Ectodermal cell (in vitro differentiated cells): ENCODE results near the gene TMOD3.
"Not testable (repeated sequence)": the region's sequence is repeated elsewhere in the genome, so short reads cannot be mapped to it uniquely, and the experiment has no call there.

ENCODE experiments used
- H3K27ac ChIP-seq: 2 replicates; pipeline ENCODE4 v1.7.0; 2013; ENCODE audit warnings: mild to moderate bottlenecking, low read depth, low read length; ENCODE audit not compliant: insufficient read depth, poor library complexity, severe bottlenecking
- H3K27me3 ChIP-seq: 2 replicates; pipeline ENCODE4 v1.7.0; 2013; ENCODE audit warnings: mild to moderate bottlenecking, low read length; ENCODE audit not compliant: insufficient read depth, control insufficient read depth, poor library complexity, severe bottlenecking
- H3K36me3 ChIP-seq: one replicate; pipeline ENCODE4 v1.7.0; 2013; ENCODE audit warnings: low read length; ENCODE audit not compliant: control insufficient read depth, insufficient read depth
- H3K4me1 ChIP-seq: one replicate; pipeline ENCODE4 v1.7.0; 2013; ENCODE audit warnings: low read length; ENCODE audit not compliant: control insufficient read depth, insufficient read depth
- H3K4me3 ChIP-seq: 2 replicates; pipeline ENCODE4 v1.7.0; 2013; ENCODE audit warnings: low read depth, low read length, control low read depth; ENCODE audit not compliant: insufficient read depth
- H3K9me3 ChIP-seq: 2 replicates; pipeline ENCODE4 v1.7.0; 2013; ENCODE audit warnings: mild to moderate bottlenecking, low read length, moderate library complexity; ENCODE audit not compliant: control insufficient read depth
- WGBS, 2 experiments: methylation state at CpG; one replicate each; pipeline ENCODE4 v1.1.7; 2013; ENCODE audit warnings: missing lambda C conversion rate in 2 of 2; 5-methylcytosine and 5-hydroxymethylcytosine counted together

Gene TMOD3

DNA sequence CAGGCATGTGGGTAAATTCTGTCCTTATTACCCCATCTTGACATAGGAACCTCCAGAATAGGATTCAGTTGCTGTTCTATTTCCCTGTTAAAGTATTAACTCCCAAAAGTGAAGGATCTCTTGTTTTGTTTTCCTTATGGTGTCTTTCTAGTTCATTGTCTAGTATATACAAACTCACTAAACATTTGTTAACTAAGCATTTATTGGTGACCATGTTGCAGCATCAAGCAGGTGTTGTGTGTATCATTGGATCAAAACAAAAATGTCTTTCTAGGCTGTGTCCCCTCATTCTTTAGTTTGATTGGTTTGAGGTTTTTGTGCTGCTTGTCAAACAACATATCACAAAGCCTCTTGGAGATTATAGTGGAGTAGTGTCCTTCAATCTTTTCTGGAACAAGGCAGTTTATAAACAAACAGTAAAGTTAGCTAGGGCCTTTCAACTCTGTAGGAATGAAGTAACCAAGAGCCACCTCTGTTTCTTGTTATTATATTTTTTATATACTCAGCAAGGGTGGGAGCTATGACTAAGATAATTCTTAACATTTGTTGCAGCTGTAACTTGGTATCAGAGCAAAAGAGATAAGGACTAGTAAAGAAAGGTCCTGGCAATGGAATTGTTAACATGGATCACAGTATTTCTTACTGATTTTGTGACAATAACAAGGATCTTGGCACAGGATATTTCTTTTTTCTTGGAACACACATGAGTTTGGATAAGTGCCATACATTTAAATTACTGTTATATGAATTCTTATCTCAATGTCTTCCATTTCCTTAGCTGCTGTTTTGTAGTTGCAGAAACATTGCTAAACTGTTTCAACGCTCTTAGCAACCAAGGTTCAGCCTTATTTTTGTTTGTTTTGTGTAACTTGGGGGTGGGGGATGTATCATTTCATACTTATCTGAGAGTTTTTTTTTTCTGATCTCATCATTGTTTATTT, 49.3 kb downstream of the TMOD3 start:
- 100% methylated on average over 1 of the region's 1 CpG; no CpG with 5 or more reads in 1 of the 2 experiments for whole genome bisulfite sequencing, 2 experiments
- no peaks in the 10 kb centered on the region for H3K9me3 ChIP-seq
- H3K27me3 ChIP-seq = no peaks in the 10 kb centered on the region
- H3K27ac ChIP-seq = no peak overlapping the region
- H3K36me3 ChIP-seq = peaks cover 5% of the 10 kb centered on the region
- no peak overlapping the region for H3K4me3 ChIP-seq
- H3K4me1 ChIP-seq = peaks cover under 1% of the 10 kb centered on the region

DNA sequence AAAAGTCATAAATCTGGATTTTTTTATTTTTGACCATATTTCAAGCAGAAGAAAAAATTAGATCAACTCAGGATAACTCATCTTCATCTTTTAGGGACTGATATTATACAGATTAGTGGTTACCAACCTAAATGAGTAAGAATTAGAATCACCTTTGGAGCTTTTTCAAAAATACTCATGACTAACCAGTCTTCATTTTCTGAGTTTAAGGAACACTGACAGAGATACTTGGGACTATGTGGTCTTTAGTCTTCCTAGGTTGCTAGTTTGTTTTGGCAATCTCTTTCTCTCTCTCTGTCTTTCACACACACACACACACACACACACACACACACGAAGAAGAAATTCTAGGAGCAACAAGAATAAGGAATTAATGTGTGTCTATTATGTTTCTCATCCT, 50.1 kb downstream of the TMOD3 start:
- H3K27ac ChIP-seq = no peak overlapping the region

GRCh38 chr15:51883271-51883837, 53.9 kb downstream of the TMOD3 start:
- no peaks in the 10 kb centered on the region for H3K9me3 ChIP-seq
- H3K4me3 ChIP-seq = no peak overlapping the region
- WGBS, 2 experiments = 96% methylated on average over 2 of the region's 2 CpGs
- H3K4me1 ChIP-seq = peaks cover 11% of the 10 kb centered on the region
- no peak overlapping the region for H3K27ac ChIP-seq
- no peaks in the 10 kb centered on the region for H3K27me3 ChIP-seq
- H3K36me3 ChIP-seq = no peaks in the 10 kb centered on the region

More for the DNA sequence above, 50.1 kb downstream of the TMOD3 start:
- WGBS, 2 experiments = no CpG with 5 or more reads among the region's 1 CpG
- H3K4me3 ChIP-seq = no peak overlapping the region
- peaks cover 9% of the 10 kb centered on the region for H3K4me1 ChIP-seq
- peaks cover 5% of the 10 kb centered on the region for H3K36me3 ChIP-seq
- H3K9me3 ChIP-seq = no peaks in the 10 kb centered on the region
- H3K27me3 ChIP-seq = no peaks in the 10 kb centered on the region

DNA sequence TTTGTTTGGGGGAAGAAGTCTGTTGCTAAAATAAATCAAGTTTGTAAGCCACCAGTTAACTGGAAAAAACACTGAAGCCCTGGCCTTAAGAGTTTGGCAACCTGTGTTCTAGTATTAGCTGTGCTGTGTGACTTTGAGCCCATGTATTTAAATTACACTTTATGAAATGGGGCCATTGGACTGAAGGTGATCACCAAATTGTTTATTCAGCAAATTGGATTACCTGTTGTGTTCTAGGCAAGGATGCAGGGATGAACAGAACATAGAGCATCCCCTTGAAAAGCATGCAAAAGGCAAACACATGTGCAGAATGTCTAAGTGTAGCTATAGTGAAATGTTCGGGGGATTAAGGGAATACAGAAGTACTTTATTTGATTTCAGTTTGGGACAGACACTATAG, 54.6 kb downstream of the TMOD3 start:
- 100% methylated on average over 1 of the region's 1 CpG for WGBS, 2 experiments
- Histone ChIP-seq H3K27me3 (no peaks in the 10 kb centered on the region), H3K27ac (peak overlapping the region; percentile 18), H3K9me3 (no peaks in the 10 kb centered on the region), H3K4me1 (peaks cover 11% of the 10 kb centered on the region), H3K36me3 (no peaks in the 10 kb centered on the region), H3K4me3 (no peak overlapping the region)

GRCh38 chr15:51884517-51885236, 55.2 kb downstream of the TMOD3 start:
- no peaks in the 10 kb centered on the region for H3K27me3 ChIP-seq
- no peak overlapping the region for H3K4me3 ChIP-seq
- H3K27ac ChIP-seq = peak overlapping the region; percentile 18
- no peaks in the 10 kb centered on the region for H3K36me3 ChIP-seq
- H3K4me1 ChIP-seq = peaks cover 11% of the 10 kb centered on the region
- no peaks in the 10 kb centered on the region for H3K9me3 ChIP-seq

GRCh38 chr15:51885758-51886157, 56.3 kb downstream of the TMOD3 start:
- not testable (repeated sequence) for H3K27me3 ChIP-seq, H3K4me3 ChIP-seq, H3K36me3 ChIP-seq, H3K9me3 ChIP-seq, H3K27ac ChIP-seq
- 96% methylated on average over 32 of the region's 32 CpGs for WGBS, 2 experiments
- H3K4me1 ChIP-seq = peaks cover 11% of the 10 kb centered on the region

DNA sequence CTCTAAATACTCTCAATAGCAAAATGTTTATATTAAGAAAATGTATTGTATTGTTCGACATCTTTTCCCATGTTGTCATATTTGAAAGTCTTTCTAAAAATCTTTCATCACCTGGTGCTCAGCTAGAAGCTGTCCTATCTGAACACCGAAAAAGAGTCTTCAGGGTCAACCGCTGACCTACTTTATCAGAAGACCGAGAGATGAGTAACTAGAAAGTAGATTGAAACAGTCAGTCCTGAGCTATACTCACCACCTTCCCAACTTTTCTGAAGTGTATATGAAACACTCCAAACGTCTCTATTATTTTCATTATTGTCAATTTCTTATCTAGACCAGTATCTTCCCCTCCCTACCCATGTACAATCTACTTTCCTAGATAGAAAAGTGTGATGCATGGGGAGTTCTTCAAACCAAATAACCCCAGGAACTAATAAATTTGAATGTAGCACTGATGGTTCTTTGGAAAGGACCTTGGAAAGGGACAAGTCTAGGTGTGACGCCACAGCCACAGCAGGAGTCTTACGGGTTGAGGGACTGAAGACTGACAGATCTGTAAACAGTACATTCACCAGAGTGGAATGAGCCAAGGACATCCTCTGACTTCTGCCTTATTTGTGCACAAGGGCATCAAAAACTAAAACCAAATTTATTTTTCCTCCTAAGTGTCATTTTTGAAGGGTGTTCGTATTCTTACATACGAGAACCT, 58.6 kb downstream of the TMOD3 start:
- H3K27ac ChIP-seq = no peak overlapping the region
- H3K27me3 ChIP-seq = no peaks in the 10 kb centered on the region
- WGBS, 2 experiments = 94 to 95% methylated on average over 6 to 9 of the region's 9 CpGs
- H3K4me3 ChIP-seq = no peak overlapping the region
- no peaks in the 10 kb centered on the region for H3K36me3 ChIP-seq
- H3K4me1 ChIP-seq = peaks cover 11% of the 10 kb centered on the region
- H3K9me3 ChIP-seq = no peaks in the 10 kb centered on the region

DNA sequence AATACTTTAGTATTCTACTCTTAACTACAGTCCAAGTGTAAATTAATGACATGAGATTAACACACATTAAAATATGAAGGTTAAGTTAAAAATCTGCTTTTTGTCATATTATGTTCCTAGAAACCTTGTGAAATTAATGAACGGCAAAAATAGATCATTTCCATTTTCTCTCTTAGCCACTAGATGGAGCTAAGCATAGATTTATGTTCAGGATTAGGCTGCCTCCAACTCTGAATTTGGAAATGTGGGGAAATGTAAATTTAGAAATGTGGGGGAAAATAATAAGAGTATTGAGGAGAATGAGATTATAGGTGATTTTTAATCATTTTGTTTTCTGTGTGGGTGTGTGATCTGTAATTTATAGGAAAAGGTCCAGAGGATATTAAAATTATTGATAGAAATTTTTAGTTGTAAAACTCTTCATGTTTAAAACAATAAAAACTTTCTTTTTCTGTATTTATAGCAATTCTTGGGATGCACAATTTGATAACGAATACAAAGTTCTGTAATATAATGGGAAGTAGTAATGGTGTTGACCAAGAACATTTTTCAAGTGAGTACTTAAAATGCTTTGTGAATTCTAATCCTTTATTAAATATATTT, 59.2 kb downstream of the TMOD3 start:
- Histone ChIP-seq H3K9me3 (no peaks in the 10 kb centered on the region), H3K27ac (no peak overlapping the region), H3K27me3 (no peaks in the 10 kb centered on the region), H3K36me3 (no peaks in the 10 kb centered on the region), H3K4me3 (no peak overlapping the region), H3K4me1 (peaks cover 11% of the 10 kb centered on the region)
- WGBS, 2 experiments = 82 to 90% methylated on average over 2 of the region's 2 CpGs

- Histone ChIP-seq H3K4me1 (peaks cover 3% of the 10 kb centered on the region), H3K27me3 (no peaks in the 10 kb centered on the region), H3K27ac (no peak overlapping the region), H3K9me3 (no peaks in the 10 kb centered on the region), H3K36me3 (no peaks in the 10 kb centered on the region), H3K4me3 (no peak overlapping the region)
- WGBS, 2 experiments = 85 to 98% methylated on average over 2 of the region's 2 CpGs
Observed at GRCh38 chr15:51889486-51889885, 60.0 kb downstream of the TMOD3 start.
